ENCODE data around the gene RHOH.
"Not testable (repeated sequence)": the region's sequence is repeated elsewhere in the genome, so short reads cannot be mapped to it uniquely, and the experiment has no call there.

The RHOH gene

DNA sequence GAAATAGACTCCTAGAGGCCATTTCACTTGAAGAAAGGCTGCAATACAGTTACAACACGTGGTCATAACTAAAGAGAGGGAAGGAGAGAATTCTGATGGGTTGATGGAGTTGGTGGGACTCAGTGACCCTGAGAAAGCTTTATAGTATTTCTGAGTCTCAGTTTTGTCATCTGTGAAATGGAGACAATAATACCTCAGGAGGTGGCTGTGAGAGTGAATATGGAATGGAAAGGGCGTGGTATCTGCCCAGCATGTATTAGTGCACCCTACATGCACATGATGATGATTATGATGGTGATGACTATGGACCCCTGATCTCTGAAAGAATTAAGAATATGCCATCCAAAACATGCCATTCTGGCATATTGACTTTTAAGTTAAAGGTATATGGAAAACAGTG, 66.0 kb downstream of the RHOH start:
- no peaks in the 10 kb centered on the region for H3K27me3 ChIP-seq (ENCODE audit: control insufficient read depth, insufficient read depth, low read length)
- no peaks in the 10 kb centered on the region for H3K36me3 ChIP-seq (ENCODE audit: control insufficient read depth, insufficient read depth, low read length)
- H3K9ac ChIP-seq (ENCODE audit: low read length), result no peak overlapping the region
- no peaks in the 10 kb centered on the region for H3K9me3 ChIP-seq (ENCODE audit: control insufficient read depth, low read length)
- no peak overlapping the region for H3K4me3 ChIP-seq (ENCODE audit: low read length)
- H3K4me1 ChIP-seq (ENCODE audit: control insufficient read depth, insufficient read depth, low read length), result peaks cover 5% of the 10 kb centered on the region

DNA sequence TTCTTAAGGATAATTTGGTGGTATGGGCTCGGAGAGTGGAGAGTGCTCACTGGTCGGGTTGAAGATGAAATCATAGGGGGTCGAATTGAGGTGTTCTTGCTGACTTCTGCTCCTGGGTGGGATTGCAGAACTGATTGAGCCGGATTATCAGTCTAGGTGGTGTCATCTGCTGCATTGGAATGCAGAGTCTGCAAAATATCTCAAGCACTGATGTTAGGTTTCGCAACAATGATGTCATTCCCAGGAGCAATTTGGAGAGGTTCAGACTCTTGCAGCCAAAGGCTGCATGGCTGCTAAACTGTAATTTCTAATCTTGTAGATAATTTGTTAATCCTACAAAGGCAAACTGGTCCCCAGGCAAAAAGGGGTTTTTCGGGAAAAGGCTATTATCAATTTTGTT, 67.7 kb downstream of the RHOH start:
- Histone ChIP-seq H3K4me1 (ENCODE audit: control insufficient read depth, insufficient read depth, low read length) (no peaks in the 10 kb centered on the region), H3K4me3 (ENCODE audit: low read length) (no peak overlapping the region), H3K9me3 (ENCODE audit: control insufficient read depth, low read length) (no peaks in the 10 kb centered on the region), H3K9ac (ENCODE audit: low read length) (no peak overlapping the region), H3K27me3 (ENCODE audit: control insufficient read depth, insufficient read depth, low read length) (no peaks in the 10 kb centered on the region), H3K36me3 (ENCODE audit: control insufficient read depth, insufficient read depth, low read length) (no peaks in the 10 kb centered on the region)

DNA sequence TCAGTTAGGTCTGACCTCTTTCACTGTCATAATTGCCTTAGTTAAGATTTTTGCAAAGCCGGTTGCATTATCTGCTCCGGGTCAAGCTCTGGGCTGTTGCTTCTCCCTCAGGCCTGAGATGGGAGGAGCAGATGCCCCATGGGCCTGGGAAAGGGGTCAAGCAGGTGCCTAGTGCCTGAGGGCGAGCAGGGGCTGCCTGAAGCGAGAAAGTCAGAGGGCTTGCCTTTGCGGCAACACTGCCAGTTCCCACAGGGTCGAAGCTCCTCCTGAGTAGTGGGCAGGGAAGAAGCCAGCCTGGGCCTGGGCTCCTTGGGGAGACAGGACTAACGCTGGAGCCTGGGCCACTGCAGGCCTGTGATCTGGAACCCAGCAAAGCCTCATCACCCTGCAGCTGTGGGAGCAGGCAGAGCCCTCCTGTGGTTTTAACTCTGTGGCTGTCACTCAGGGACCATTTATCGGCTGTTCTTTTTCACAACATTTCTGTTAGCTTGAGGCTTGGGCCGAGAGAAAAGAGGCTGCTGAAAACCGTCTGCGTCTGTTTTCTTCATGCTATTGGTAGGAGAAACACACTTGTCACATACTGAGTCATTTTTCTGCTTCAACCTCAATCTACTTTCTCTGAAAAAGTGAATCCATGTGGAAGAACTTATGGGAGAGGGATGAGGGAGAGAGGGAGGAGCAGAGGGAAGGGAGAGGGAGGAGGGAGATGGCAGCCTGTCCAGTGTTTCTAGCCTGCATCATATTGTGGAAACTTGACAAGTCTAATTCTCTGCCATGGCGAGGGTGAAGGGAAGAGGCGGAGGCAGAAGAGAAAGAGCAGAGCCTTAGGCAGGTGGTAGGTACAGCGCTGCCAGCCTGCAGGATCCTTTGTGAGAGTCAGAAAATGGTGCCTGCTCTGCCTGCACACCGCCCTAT, 68.4 kb downstream of the RHOH start:
- H3K36me3 ChIP-seq (ENCODE audit: control insufficient read depth, insufficient read depth, low read length), result no peaks in the 10 kb centered on the region
- H3K9me3 ChIP-seq (ENCODE audit: control insufficient read depth, low read length), result no peaks in the 10 kb centered on the region
- H3K9ac ChIP-seq (ENCODE audit: low read length), result no peak overlapping the region
- no peaks in the 10 kb centered on the region for H3K27me3 ChIP-seq (ENCODE audit: control insufficient read depth, insufficient read depth, low read length)
- H3K4me3 ChIP-seq (ENCODE audit: low read length), result no peak overlapping the region
- H3K4me1 ChIP-seq (ENCODE audit: control insufficient read depth, insufficient read depth, low read length), result no peaks in the 10 kb centered on the region

DNA sequence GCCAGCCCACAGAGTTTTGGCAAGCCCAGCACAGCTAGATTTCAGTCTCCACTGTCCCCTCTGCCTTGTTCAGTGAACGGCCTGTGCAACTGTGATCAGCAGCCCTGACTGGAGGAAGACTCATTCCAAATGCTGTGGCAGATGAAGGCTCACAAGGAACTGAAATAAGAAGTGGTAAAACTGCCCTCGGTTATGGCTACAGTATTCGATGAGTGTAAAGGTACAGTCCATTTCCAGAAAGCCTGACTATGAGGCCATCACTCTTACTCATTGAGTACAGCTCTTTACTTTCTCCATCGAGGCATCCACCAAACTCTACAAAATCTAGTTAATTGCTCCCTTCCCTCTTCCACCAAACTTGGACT, 69.1 kb downstream of the RHOH start:
- Histone ChIP-seq H3K4me3 (ENCODE audit: low read length) (no peak overlapping the region), H3K9me3 (ENCODE audit: control insufficient read depth, low read length) (no peaks in the 10 kb centered on the region), H3K9ac (ENCODE audit: low read length) (no peak overlapping the region), H3K36me3 (ENCODE audit: control insufficient read depth, insufficient read depth, low read length) (no peaks in the 10 kb centered on the region), H3K27me3 (ENCODE audit: control insufficient read depth, insufficient read depth, low read length) (no peaks in the 10 kb centered on the region), H3K4me1 (ENCODE audit: control insufficient read depth, insufficient read depth, low read length) (no peaks in the 10 kb centered on the region)

DNA sequence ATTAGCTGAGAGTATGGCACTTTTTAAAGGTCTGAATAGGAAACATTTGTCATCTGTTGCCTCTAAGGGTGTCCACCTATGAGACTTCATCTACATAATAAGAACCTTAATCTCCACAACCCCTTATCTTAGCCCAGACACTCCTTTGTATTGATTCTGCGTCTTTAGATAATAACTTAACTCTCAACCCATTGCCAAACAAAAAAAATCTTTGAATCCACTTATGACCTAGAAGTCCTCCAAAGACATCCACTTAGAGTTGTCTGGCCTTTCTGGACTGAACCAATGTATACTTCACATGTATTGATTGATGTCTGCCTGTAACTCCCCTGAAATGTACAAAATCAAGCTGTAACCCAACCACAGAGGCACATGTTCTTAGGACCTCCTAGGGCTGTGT, 72.3 kb downstream of the RHOH start:
- Histone ChIP-seq H3K9me3 (ENCODE audit: control insufficient read depth, low read length) (no peaks in the 10 kb centered on the region), H3K36me3 (ENCODE audit: control insufficient read depth, insufficient read depth, low read length) (no peaks in the 10 kb centered on the region), H3K4me3 (ENCODE audit: low read length) (no peak overlapping the region), H3K4me1 (ENCODE audit: control insufficient read depth, insufficient read depth, low read length) (no peaks in the 10 kb centered on the region), H3K9ac (ENCODE audit: low read length) (no peak overlapping the region), H3K27me3 (ENCODE audit: control insufficient read depth, insufficient read depth, low read length) (no peaks in the 10 kb centered on the region)

DNA sequence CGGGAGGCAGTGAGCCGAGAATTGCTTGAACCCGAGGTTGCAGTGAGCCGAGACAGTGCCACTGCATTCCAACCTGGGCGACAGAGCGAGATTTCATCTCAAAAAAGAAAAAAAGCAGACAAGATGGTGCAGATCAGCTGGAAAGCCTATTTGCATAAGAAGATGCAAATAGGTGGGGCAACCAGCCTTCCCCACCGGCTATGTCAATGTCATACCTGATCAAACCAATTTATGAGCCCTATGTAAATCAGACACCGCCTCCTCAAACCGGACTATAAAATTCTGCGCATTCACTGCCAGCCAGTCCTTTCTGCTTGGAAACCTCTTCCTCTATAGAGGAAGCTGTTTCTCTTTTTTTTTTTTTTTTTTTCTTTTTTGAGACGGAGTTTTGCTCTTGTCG, 73.8 kb downstream of the RHOH start:
- Histone ChIP-seq H3K36me3 (ENCODE audit: control insufficient read depth, insufficient read depth, low read length) (no peaks in the 10 kb centered on the region), H3K9me3 (ENCODE audit: control insufficient read depth, low read length) (no peaks in the 10 kb centered on the region), H3K4me3 (ENCODE audit: low read length) (no peak overlapping the region), H3K9ac (ENCODE audit: low read length) (no peak overlapping the region), H3K27me3 (ENCODE audit: control insufficient read depth, insufficient read depth, low read length) (no peaks in the 10 kb centered on the region), H3K4me1 (ENCODE audit: control insufficient read depth, insufficient read depth, low read length) (no peaks in the 10 kb centered on the region)

DNA sequence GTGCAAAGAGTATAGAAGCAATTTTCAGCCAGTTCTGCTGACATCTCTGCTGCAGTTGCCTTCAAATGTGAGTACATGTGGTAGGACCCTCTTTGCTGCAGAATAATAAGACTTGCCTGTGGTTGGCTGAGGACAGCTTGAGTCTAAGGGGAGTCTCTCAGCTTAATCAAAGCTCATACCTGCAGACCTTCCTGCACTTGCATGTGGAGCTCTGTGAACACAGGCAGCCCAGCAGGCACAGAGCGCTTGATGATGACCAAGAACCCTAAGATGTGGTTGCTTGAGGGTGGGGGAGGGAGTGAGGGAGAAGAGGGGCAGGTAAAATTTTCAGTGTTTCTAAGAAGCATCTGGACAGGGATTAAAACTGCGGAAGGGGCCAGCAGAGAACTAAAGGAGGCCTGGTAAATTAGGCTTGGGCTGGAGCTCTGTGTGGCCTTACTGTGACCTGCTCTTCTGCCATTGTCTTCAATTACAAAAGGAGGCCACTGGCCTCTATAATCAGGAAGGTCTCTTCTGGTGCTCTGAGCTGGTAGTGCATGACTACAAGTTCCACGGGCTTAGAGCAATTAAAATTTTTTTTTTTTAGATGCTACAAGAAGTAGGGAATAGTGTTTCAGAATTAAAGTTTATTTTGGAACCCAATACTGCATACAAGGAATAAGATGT, 78.4 kb downstream of the RHOH start:
- Histone ChIP-seq H3K9ac (ENCODE audit: low read length) (no peak overlapping the region), H3K36me3 (ENCODE audit: control insufficient read depth, insufficient read depth, low read length) (no peaks in the 10 kb centered on the region), H3K4me1 (ENCODE audit: control insufficient read depth, insufficient read depth, low read length) (no peaks in the 10 kb centered on the region), H3K4me3 (ENCODE audit: low read length) (no peak overlapping the region), H3K9me3 (ENCODE audit: control insufficient read depth, low read length) (no peaks in the 10 kb centered on the region), H3K27me3 (ENCODE audit: control insufficient read depth, insufficient read depth, low read length) (no peaks in the 10 kb centered on the region)

DNA sequence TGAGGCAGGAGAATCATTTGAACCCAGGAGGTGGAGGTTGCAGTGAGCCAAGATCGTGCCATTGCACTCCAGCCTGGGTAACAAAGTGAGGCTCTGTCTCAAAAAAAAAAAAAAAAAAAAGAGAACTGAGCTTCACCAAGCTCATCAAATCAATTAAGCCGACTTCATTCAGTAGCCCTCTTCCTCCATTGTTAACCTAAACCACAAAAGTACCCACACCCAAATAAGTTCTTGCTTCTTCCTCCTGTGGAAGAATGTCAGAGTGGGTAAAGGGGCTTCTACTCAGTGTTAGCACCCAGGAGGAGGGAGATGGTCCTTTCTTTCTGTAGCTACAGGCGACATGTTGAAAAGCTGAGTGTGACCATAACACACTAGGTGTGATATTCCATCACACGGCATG, 79.7 kb downstream of the RHOH start:
- no peak overlapping the region for H3K4me3 ChIP-seq (ENCODE audit: low read length)
- H3K9me3 ChIP-seq (ENCODE audit: control insufficient read depth, low read length), result no peaks in the 10 kb centered on the region
- no peaks in the 10 kb centered on the region for H3K27me3 ChIP-seq (ENCODE audit: control insufficient read depth, insufficient read depth, low read length)
- no peak overlapping the region for H3K9ac ChIP-seq (ENCODE audit: low read length)
- H3K36me3 ChIP-seq (ENCODE audit: control insufficient read depth, insufficient read depth, low read length), result no peaks in the 10 kb centered on the region
- no peaks in the 10 kb centered on the region for H3K4me1 ChIP-seq (ENCODE audit: control insufficient read depth, insufficient read depth, low read length)

DNA sequence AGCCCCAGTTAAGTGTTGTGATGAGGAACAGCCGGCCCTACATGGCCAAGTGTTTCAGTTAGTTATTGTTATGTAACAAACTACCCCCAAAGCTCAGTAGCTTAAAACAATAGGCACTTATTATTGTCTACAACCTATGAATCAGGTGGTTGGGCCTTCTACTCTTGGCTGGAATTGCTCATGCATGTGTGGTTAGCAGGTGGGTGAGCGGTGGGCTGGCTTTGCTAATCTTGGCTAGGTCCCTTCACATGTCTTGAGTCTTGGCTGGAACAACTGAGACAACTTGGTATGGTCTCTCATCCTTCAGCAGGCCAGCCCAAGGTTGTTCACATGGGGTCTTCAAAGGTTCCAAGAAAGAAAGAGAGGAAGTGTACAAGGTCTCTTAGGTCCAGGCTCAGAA, 83.8 kb downstream of the RHOH start:
- no peaks in the 10 kb centered on the region for H3K9me3 ChIP-seq (ENCODE audit: control insufficient read depth, low read length)
- H3K36me3 ChIP-seq (ENCODE audit: control insufficient read depth, insufficient read depth, low read length), result no peaks in the 10 kb centered on the region
- H3K4me1 ChIP-seq (ENCODE audit: control insufficient read depth, insufficient read depth, low read length), result no peaks in the 10 kb centered on the region
- H3K4me3 ChIP-seq (ENCODE audit: low read length), result no peak overlapping the region
- H3K9ac ChIP-seq (ENCODE audit: low read length), result no peak overlapping the region
- no peaks in the 10 kb centered on the region for H3K27me3 ChIP-seq (ENCODE audit: control insufficient read depth, insufficient read depth, low read length)

DNA sequence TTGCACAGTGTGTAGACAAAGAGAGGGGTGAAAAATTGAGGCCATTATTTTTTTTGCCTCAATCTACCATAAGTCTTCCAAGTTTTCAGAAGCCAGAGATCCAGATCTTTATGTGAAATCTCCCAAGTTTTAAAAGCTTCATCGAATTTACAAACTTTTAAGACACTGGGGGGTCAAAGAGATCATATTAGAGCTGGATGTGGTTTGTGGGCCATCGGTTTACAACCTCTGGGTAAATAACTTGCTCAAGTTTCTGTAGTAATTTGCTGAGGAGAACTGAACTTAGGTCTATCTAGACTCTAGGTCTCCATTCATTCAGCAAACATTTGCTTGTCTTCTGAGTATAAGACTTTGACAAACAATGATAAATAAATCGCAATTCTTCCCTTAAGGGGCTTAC, 84.3 kb downstream of the RHOH start:
- H3K4me1 ChIP-seq (ENCODE audit: control insufficient read depth, insufficient read depth, low read length), result no peaks in the 10 kb centered on the region
- no peaks in the 10 kb centered on the region for H3K27me3 ChIP-seq (ENCODE audit: control insufficient read depth, insufficient read depth, low read length)
- H3K9me3 ChIP-seq (ENCODE audit: control insufficient read depth, low read length), result no peaks in the 10 kb centered on the region
- no peak overlapping the region for H3K9ac ChIP-seq (ENCODE audit: low read length)
- no peak overlapping the region for H3K4me3 ChIP-seq (ENCODE audit: low read length)
- no peaks in the 10 kb centered on the region for H3K36me3 ChIP-seq (ENCODE audit: control insufficient read depth, insufficient read depth, low read length)

DNA sequence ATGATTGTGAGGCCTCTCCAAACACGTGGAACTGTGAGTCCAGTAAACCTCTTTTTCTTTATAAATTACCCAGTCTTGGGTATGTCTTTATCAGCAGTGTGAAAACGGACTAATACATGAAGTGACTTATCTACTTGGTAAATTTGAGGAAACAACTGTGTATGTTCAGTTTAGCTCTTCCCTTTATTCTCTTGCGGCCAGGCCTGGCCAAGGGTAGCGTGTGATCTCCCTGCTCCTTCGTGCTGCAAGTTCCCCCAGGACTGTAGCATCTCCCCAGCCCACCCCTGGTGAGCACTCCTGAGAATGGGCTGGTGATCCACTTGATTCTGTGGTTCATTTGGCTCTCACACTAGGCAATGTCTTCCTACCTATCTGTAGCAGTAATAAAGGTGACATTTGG, 85.1 kb downstream of the RHOH start:
- H3K27me3 ChIP-seq (ENCODE audit: control insufficient read depth, insufficient read depth, low read length), result no peaks in the 10 kb centered on the region

DNA sequence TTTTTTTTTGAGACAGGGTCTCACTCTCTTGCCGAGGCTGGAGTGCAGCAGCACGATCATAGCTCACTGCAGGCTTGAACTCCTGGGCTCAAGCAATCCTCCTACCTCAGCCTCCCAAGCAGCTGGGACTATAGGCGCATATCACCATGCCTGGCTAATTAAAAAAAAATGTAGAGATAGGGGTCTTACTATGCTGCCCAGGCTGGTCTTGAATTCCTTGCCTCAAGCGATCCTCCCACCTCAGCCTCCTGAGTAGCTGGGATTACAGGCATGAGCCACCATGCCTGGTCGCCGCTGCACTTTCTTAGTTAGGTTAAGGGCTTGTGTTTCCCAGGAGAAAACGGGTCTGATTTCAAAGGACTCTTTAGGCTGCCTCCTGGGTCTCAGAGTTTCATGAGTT, 86.0 kb downstream of the RHOH start:
- not testable (repeated sequence) for H3K4me1 ChIP-seq (ENCODE audit: control insufficient read depth, insufficient read depth, low read length); H3K36me3 ChIP-seq (ENCODE audit: control insufficient read depth, insufficient read depth, low read length); H3K9me3 ChIP-seq (ENCODE audit: control insufficient read depth, low read length); H3K9ac ChIP-seq (ENCODE audit: low read length); H3K27me3 ChIP-seq (ENCODE audit: control insufficient read depth, insufficient read depth, low read length); H3K4me3 ChIP-seq (ENCODE audit: low read length)

More for the DNA sequence above, 85.1 kb downstream of the RHOH start:
- Histone ChIP-seq H3K4me1 (ENCODE audit: control insufficient read depth, insufficient read depth, low read length) (no peaks in the 10 kb centered on the region), H3K9me3 (ENCODE audit: control insufficient read depth, low read length) (no peaks in the 10 kb centered on the region), H3K9ac (ENCODE audit: low read length) (no peak overlapping the region), H3K36me3 (ENCODE audit: control insufficient read depth, insufficient read depth, low read length) (no peaks in the 10 kb centered on the region), H3K4me3 (ENCODE audit: low read length) (no peak overlapping the region)

Data from mucosa of stomach (tissue), 1 donor.